ENCODE measurements around the gene GPR132.

GRCh38 chr14:105067140-105067968 lies 2.1 kb upstream of the GPR132 start:
- no peak for TF ChIP-seq HOXA7 (CRISPR knock-in tag; IDR thresholded peaks at IDR 0.05)
- TF ChIP-seq CTCF (IDR thresholded peaks at IDR 0.05), result no peak
- TF ChIP-seq KDM1A (IDR thresholded peaks at IDR 0.05; ENCODE audit: low read depth), result no peak
- TF ChIP-seq POLR2A (IDR thresholded peaks at IDR 0.05; ENCODE audit: low read length), result no peak
- TF ChIP-seq POLR2AphosphoS2 (conservative IDR thresholded peaks at IDR 0.05; ENCODE audit: low read length), result no peak
- no peak for TF ChIP-seq CEBPB (IDR thresholded peaks at IDR 0.05)
- no peak for TF ChIP-seq NPAS2 (CRISPR knock-in tag; IDR thresholded peaks at IDR 0.05; ENCODE audit: borderline replicate concordance)
- no peak for TF ChIP-seq MAX (IDR thresholded peaks at IDR 0.05)
- TF ChIP-seq CHD4 (IDR thresholded peaks at IDR 0.05; ENCODE audit: borderline replicate concordance), result no peak
- TF ChIP-seq ELK1 (IDR thresholded peaks at IDR 0.05; ENCODE audit: low read depth, low read length), result no peak

Measured in A549 (cell line).